SU-DHL-6 (cell line): ENCODE measurements around the gene SGPP1.
"Not testable (repeated sequence)": the region's sequence is repeated elsewhere in the genome, so short reads cannot be mapped to it uniquely, and the experiment has no call there.

ENCODE experiments used
- H2AFZ ChIP-seq: fragments of 200-600 bp; sonication (generic); 2 replicates; pipeline ENCODE4 v1.6.1; 2014; ENCODE audit warnings: low read depth, mild to moderate bottlenecking, moderate library complexity, mixed read lengths, antibody characterized with exemption, low read length; ENCODE audit not compliant: severe bottlenecking
- H3F3A ChIP-seq: fragments of 200-600 bp; shearing (Covaris generic); 2 replicates; pipeline ENCODE4 v1.6.0; 2016; ENCODE audit warnings: antibody characterized with exemption, mild to moderate bottlenecking; ENCODE audit not compliant: insufficient read depth
- H3K27ac ChIP-seq: fragments of 200-600 bp; sonication (generic); 2 replicates; pipeline ENCODE4 v1.5.1; 2016; ENCODE audit warnings: low read depth, mild to moderate bottlenecking, low read length, moderate library complexity, mixed read lengths
- H3K27me3 ChIP-seq: fragments of 200-600 bp; sonication (generic), shearing (Covaris generic); 2 replicates; pipeline ENCODE4 v1.6.0; 2014; ENCODE audit warnings: mild to moderate bottlenecking, low read length
- H3K36me3 ChIP-seq: fragments of 200-600 bp; sonication (generic); 2 replicates; pipeline ENCODE4 v1.6.1; 2014; ENCODE audit warnings: mild to moderate bottlenecking, low read length, mixed read lengths
- H3K4me2 ChIP-seq: fragments of 300-600, 200-600 bp; shearing (Covaris generic), sonication (generic); 2 replicates; pipeline ENCODE4 v1.6.0; 2014; ENCODE audit warnings: low read length, low read depth, mild to moderate bottlenecking; ENCODE audit not compliant: poor library complexity, severe bottlenecking
- H3K4me3 ChIP-seq: fragments of 200-600 bp; sonication (generic); 2 replicates; pipeline ENCODE4 v1.5.1; 2014; ENCODE audit warnings: antibody characterized with exemption, low read length, mild to moderate bottlenecking, mixed read lengths; ENCODE audit not compliant: insufficient read depth, poor library complexity, severe bottlenecking
- H3K79me2 ChIP-seq: fragments of 200-600 bp; sonication (generic); 2 replicates; pipeline ENCODE4 v1.6.1; 2014; ENCODE audit warnings: mild to moderate bottlenecking, low read length, moderate library complexity; ENCODE audit not compliant: insufficient read depth
- H3K9ac ChIP-seq: fragments of 200-600 bp; sonication (generic); 2 replicates; pipeline ENCODE4 v1.7.0; 2014; ENCODE audit warnings: mild to moderate bottlenecking, low read length
- H3K9me2 ChIP-seq: fragments of 200-600 bp; sonication (generic); replicated peaks from 2 replicates; pipeline ENCODE4 v1.6.1; 2014; ENCODE audit warnings: low read length; ENCODE audit not compliant: insufficient read depth
- H3K9me3 ChIP-seq: fragments of 200-600 bp; sonication (generic); 2 replicates; pipeline ENCODE4 v1.6.1; 2014; ENCODE audit warnings: low read length, mixed read lengths; ENCODE audit not compliant: insufficient read depth
- H4K20me1 ChIP-seq: fragments of 200-600 bp; sonication (generic); 2 replicates; pipeline ENCODE4 v1.6.1; 2014; ENCODE audit warnings: low read depth, mild to moderate bottlenecking, antibody characterized with exemption, low read length, moderate library complexity, mixed read lengths
- EZH2phosphoT487 ChIP-seq: fragments of 200-600 bp; sonication (generic), shearing (Covaris generic); conservative IDR thresholded peaks from 2 replicates; pipeline ENCODE4 v1.6.1; 2018; ENCODE audit warnings: mild to moderate bottlenecking, antibody characterized with exemption, low read length, moderate library complexity, mixed read lengths
- TF ChIP-seq, protein P1 (sequence below): fragments of 200-600 bp; sonication (generic); IDR thresholded peaks from one replicate; pipeline ENCODE4 v1.5.1; 2017; ENCODE audit warnings: antibody characterized with exemption, mild to moderate bottlenecking, low read length, moderate library complexity; ENCODE audit not compliant: insufficient read depth, poor library complexity, severe bottlenecking

The SGPP1 gene

DNA sequence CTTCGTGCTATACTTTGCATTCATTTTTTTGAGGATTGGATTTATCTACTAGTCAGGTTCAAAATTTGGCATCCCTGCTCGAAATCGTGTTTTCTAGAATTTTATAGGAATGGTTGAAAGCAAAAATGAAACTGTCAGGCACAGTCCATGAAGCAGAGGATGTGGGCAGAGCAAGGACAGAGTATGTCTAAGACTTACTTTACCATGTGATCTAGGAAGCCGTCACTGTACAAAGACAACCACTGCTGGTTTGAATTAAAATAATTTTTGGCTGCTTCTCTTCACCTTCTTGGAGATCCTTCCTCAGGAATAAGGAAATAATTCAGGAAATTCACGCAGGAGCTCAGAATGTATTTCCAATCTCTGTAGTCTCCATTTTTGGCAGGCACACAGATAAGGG lies 31.6 kb upstream of the SGPP1 start:
- Histone ChIP-seq H3K36me3 (no peaks in the 10 kb centered on the region), H3K4me2 (peak overlapping the region; percentile 4), H3F3A (0 out of 2 replicates have a peak, but pooled peaks cover 3% of the 10 kb centered on the region), H3K27me3 (no peaks in the 10 kb centered on the region), H3K79me2 (no peaks in the 10 kb centered on the region), H3K9me3 (no peaks in the 10 kb centered on the region), H3K27ac (no peak overlapping the region), H3K4me3 (no peak overlapping the region), H3K9me2 (no peaks in the 10 kb centered on the region), H4K20me1 (no peaks in the 10 kb centered on the region), H3K9ac (no peak overlapping the region), H2AFZ (no peak overlapping the region)
- TF ChIP-seq, protein P1, sequence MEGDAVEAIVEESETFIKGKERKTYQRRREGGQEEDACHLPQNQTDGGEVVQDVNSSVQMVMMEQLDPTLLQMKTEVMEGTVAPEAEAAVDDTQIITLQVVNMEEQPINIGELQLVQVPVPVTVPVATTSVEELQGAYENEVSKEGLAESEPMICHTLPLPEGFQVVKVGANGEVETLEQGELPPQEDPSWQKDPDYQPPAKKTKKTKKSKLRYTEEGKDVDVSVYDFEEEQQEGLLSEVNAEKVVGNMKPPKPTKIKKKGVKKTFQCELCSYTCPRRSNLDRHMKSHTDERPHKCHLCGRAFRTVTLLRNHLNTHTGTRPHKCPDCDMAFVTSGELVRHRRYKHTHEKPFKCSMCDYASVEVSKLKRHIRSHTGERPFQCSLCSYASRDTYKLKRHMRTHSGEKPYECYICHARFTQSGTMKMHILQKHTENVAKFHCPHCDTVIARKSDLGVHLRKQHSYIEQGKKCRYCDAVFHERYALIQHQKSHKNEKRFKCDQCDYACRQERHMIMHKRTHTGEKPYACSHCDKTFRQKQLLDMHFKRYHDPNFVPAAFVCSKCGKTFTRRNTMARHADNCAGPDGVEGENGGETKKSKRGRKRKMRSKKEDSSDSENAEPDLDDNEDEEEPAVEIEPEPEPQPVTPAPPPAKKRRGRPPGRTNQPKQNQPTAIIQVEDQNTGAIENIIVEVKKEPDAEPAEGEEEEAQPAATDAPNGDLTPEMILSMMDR: no peak
- TF ChIP-seq EZH2phosphoT487: no peak

DNA sequence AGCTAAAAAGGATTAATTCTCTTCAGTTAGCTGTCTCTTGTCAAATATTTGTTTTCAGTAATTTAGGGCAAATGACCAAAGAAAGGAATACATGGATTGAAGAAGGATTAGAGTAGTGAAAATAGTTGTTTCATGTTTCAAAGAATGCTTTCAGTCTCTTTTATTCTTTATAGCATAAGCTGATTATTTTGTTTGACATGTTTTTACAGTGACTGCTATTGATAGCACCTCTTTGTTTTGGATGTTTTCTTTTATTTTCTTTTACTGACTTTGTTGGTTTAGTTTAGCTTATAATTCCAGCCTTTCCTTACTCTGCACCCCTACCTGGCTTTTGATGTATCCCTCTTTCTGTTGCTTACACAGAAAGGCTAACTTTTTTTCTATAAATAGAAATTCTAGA lies 29.3 kb upstream of the SGPP1 start:
- no peak overlapping the region for H3K27ac ChIP-seq
- H3K36me3 ChIP-seq: no peaks in the 10 kb centered on the region
- H3K9me2 ChIP-seq: no peaks in the 10 kb centered on the region
- no peak overlapping the region for H3K9ac ChIP-seq
- TF ChIP-seq, protein P1: no peak
- no peak for TF ChIP-seq EZH2phosphoT487
- H3K27me3 ChIP-seq: no peaks in the 10 kb centered on the region
- no peaks in the 10 kb centered on the region for H4K20me1 ChIP-seq
- H3K4me2 ChIP-seq: no peak overlapping the region
- H3K9me3 ChIP-seq: no peaks in the 10 kb centered on the region
- H3K4me3 ChIP-seq: no peak overlapping the region
- no peaks in the 10 kb centered on the region for H3K79me2 ChIP-seq
- 0 out of 2 replicates have a peak, but pooled peaks cover 3% of the 10 kb centered on the region for H3F3A ChIP-seq
- H2AFZ ChIP-seq: no peak overlapping the region

DNA sequence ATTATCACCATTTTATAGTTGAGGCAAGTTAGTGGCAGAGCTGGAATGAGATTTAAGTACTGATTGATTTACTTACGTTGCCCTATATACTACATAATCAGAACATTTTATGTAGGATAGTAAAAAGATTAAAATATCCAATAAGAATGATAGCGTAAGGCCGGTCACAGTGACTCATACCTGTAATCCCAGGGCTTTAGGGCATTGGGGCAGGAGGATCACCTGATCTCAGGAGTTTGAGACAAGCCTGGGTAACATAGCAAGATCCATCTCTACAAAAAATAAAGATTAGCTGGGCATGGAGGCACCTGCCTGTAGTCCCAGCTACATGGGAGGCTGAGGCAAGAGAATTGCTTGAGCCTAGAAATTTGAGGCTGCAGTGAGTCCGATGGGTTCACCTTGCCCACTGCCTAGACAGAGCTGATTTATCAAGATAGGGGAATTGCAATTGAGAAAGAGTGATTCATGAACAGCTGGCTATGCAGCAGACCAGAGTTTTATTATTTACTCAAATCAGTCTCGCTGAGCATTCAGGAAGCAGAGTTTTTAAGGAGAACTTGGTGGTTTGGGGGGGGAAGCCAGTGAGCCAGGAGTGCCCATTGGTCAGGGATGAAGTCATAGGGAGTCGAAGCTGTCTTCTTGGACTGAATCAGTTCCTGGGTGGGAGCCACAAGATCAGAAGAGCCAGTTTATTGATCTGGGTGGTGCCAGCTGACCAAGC lies 24.7 kb upstream of the SGPP1 start:
- no peak overlapping the region for H3K4me3 ChIP-seq
- H4K20me1 ChIP-seq: no peaks in the 10 kb centered on the region
- H3K36me3 ChIP-seq: no peaks in the 10 kb centered on the region
- no peak overlapping the region for H2AFZ ChIP-seq
- TF ChIP-seq, protein P1: no peak
- TF ChIP-seq EZH2phosphoT487: no peak
- H3F3A ChIP-seq: peaks cover 17% of the 10 kb centered on the region
- no peaks in the 10 kb centered on the region for H3K79me2 ChIP-seq
- H3K9me2 ChIP-seq: no peaks in the 10 kb centered on the region
- H3K27ac ChIP-seq: no peak overlapping the region
- no peak overlapping the region for H3K9ac ChIP-seq
- H3K27me3 ChIP-seq: no peaks in the 10 kb centered on the region
- no peak overlapping the region for H3K4me2 ChIP-seq
- H3K9me3 ChIP-seq: no peaks in the 10 kb centered on the region

DNA sequence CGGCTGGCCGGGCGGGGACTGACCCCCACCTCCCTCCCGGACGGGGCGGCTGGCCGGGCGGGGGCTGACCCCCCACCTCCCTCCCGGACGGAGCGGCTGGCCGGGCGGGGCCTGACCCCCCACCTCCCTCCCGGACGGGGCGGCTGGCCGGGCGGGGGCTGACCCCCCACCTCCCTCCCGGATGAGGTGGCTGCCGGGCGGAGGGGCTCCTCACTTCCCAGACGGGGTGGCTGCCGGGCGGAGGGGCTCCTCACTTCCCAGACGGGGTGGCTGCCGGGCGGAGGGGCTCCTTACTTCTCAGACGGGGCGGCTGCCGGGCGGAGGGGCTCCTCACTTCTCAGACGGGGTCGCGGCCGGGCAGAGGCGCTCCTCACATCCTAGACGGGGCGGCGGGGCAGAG lies 23.2 kb upstream of the SGPP1 start:
- H3K9me2 ChIP-seq, H3K36me3 ChIP-seq, H3K4me2 ChIP-seq, H4K20me1 ChIP-seq, H3K27ac ChIP-seq, H3K9me3 ChIP-seq, H3K27me3 ChIP-seq, H3K4me3 ChIP-seq, H3K79me2 ChIP-seq, H3K9ac ChIP-seq, H2AFZ ChIP-seq: not testable (repeated sequence)
- H3F3A ChIP-seq: peaks cover 27% of the 10 kb centered on the region
